A549 (cell line): ENCODE measurements around the gene OSGIN1.

Experiments
- CHD2 ChIP-seq: fragments of 150-350 bp; IDR thresholded peaks from 2 replicates; pipeline ENCODE4 v1.6.1; 2014; ENCODE audit warnings: low read length; ENCODE audit not compliant: partially characterized antibody
- CTCF ChIP-seq: fragments of >200 bp; sonication (Bioruptor Twin); formaldehyde crosslinking; IDR thresholded peaks from 3 replicates; pipeline ENCODE4 v1.5.1; 2016
- JUN ChIP-seq, 2 experiments: fragments of >200 bp; sonication (Bioruptor Twin); formaldehyde crosslinking; IDR thresholded peaks; 2 replicates in 1 of 2; 3 replicates in 1 of 2; pipeline ENCODE4 v1.6.1; 2016 to 2017
- JUNB ChIP-seq: fragments of >200 bp; sonication (Bioruptor Twin); formaldehyde crosslinking; IDR thresholded peaks from 2 replicates; pipeline ENCODE4 v1.6.1; 2016
- MAFK ChIP-seq: fragments of 450-650 bp; IDR thresholded peaks from 2 replicates; pipeline ENCODE4 v1.6.1; 2014; ENCODE audit not compliant: partially characterized antibody
- MAZ ChIP-seq: fragments of 150-350 bp; IDR thresholded peaks from 2 replicates; pipeline ENCODE4 v1.6.1; 2014; ENCODE audit warnings: antibody characterized with exemption, low read depth, low read length, borderline replicate concordance
- NPAS2 ChIP-seq: fragments of 250-450 bp; sonication (Bioruptor Pico); IDR thresholded peaks from 2 replicates; pipeline ENCODE4 v1.8.0; 2022; ENCODE audit warnings: mild to moderate bottlenecking, moderate library complexity, borderline replicate concordance
- POLR2A ChIP-seq: IDR thresholded peaks from 2 replicates; pipeline ENCODE4 v1.6.1; 2012; ENCODE audit warnings: mild to moderate bottlenecking, low read length
- SMC3 ChIP-seq: fragments of >200 bp; sonication (Bioruptor Twin); formaldehyde crosslinking; IDR thresholded peaks from 3 replicates; pipeline ENCODE4 v1.6.1; 2018; ENCODE audit warnings: inconsistent platforms
- TF ChIP-seq, protein P1 (sequence below): fragments of 450-650 bp; IDR thresholded peaks from 2 replicates; pipeline ENCODE4 v1.6.1; 2014; ENCODE audit warnings: antibody characterized with exemption

DNA sequence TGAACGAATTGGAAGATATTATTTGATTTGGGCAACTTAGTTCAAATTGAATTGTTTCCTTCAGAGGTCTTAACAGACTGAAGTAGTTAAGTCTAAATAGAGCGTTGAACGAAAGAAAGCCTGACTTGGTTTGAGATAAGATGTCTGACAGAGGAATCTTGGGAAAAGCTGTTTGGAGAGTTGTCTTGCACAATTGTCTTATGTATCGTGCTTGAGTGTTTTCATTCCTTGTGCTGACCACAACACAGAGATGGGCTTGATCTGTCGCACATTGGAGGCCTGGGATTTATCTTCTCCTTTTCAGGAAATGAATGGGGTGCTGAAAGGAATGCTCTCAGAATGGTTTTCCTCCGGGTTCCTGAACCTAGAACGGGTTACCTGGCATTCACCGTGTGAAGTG lies 46.4 kb upstream of the OSGIN1 start:
- TF ChIP-seq CTCF (no peak), MAFK (no peak), POLR2A (no peak), SMC3 (no peak), NPAS2 (no peak), MAZ (no peak), CHD2 (no peak), JUNB (no peak), JUN (IDR thresholded peaks at IDR 0.05) (no peak)
- TF ChIP-seq, protein P1, sequence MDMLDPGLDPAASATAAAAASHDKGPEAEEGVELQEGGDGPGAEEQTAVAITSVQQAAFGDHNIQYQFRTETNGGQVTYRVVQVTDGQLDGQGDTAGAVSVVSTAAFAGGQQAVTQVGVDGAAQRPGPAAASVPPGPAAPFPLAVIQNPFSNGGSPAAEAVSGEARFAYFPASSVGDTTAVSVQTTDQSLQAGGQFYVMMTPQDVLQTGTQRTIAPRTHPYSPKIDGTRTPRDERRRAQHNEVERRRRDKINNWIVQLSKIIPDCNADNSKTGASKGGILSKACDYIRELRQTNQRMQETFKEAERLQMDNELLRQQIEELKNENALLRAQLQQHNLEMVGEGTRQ = no peak
